Muscle of back (tissue), 11 donors: ENCODE measurements around the gene ATP5MG. TPM values are rescaled to one million over a fixed set of nuclear protein-coding genes. Genes with fewer than 3 reads are reported as not detected.
A peak's percentile ranks its signal among the peaks of the same experiment; 100 is the strongest.

Experiments
- DNase-seq, 3 donors: peaks; one replicate each; pipeline versions ENCODE4 v3.0.0 to v3.0.0-alpha.2; 2013
- polyA plus RNA-seq, 10 donors: library from polyadenylated mRNA; unstranded; fragments of 120-200 nt; gene quantifications; one replicate each; pipeline ENCODE4 v1.2.1, GENCODE V29; 2013; ENCODE audit not compliant: insufficient read length in 10 of 10

The ATP5MG gene
- polyA plus RNA-seq, 10 donors = 318 to 455 (median 363) TPM

- DNase-seq = peak; percentile 75 to 93 (median 83)
Measured at GRCh38 chr11:118438314-118438931, 37.0 kb downstream of the ATP5MG start.

GRCh38 chr11:118439646-118440045 lies 38.2 kb downstream of the ATP5MG start:
- DNase-seq = no peak

GRCh38 chr11:118441770-118442275 lies 40.4 kb downstream of the ATP5MG start:
- DNase-seq = no peak

- no peak for DNase-seq
Measured at GRCh38 chr11:118442301-118442700, 40.9 kb downstream of the ATP5MG start.

GRCh38 chr11:118442908-118443589 lies 41.6 kb downstream of the ATP5MG start:
- DNase-seq = no peak

GRCh38 chr11:118443590-118444218 lies 42.3 kb downstream of the ATP5MG start:
- DNase-seq = no peak

- DNase-seq = no peak
Measured at GRCh38 chr11:118447423-118447822, 46.0 kb downstream of the ATP5MG start.

- no peak for DNase-seq
Measured at GRCh38 chr11:118448294-118448693, 46.9 kb downstream of the ATP5MG start.

GRCh38 chr11:118449316-118449918 lies 48.0 kb downstream of the ATP5MG start:
- no peak for DNase-seq

- DNase-seq = no peak
Measured at GRCh38 chr11:118450451-118450850, 49.0 kb downstream of the ATP5MG start.

Other genes with a start within 250 kb of the ATP5MG start
- 1 to 10 TPM; 2.2 to 6.1 (median 3.4) TPM for gene SCN4B, start 248.8 kb upstream of the ATP5MG start, polyA plus RNA-seq
- gene SCN2B, start 225.0 kb upstream of the ATP5MG start, polyA plus RNA-seq = 1 to 10 TPM; 2.5 to 7.0 (median 5.0) TPM
- 1 to 10 TPM; 1.4 to 6.4 (median 3.0) TPM for gene JAML, start 176.6 kb upstream of the ATP5MG start, polyA plus RNA-seq
- 1 to 10 TPM in 3 of 10 donors, under 1 TPM in 7; 0.42 to 1.3 (median 0.72) TPM for gene MPZL3, start 149.2 kb upstream of the ATP5MG start, polyA plus RNA-seq
- gene MPZL2, start 137.3 kb upstream of the ATP5MG start, polyA plus RNA-seq = 1 to 10 TPM in 8 of 10 donors, under 1 TPM in 2; 0.71 to 9.6 (median 1.6) TPM
- gene CD3E, start 96.9 kb upstream of the ATP5MG start, polyA plus RNA-seq = 10 to 100 TPM in 1 of 10 donors, 1 to 10 TPM in 1, under 1 TPM in 8; 0.20 to 26.8 (median 0.59) TPM
- 10 to 100 TPM in 1 of 10 donors, 1 to 10 TPM in 1, under 1 TPM in 2, not detected in 6; 0.29 to 16.5 (median 1.5) TPM for gene CD3D, start 58.9 kb upstream of the ATP5MG start, polyA plus RNA-seq
- gene CD3G, start 57.3 kb upstream of the ATP5MG start, polyA plus RNA-seq = 1 to 10 TPM in 2 of 10 donors, under 1 TPM in 7, not detected in 1; 0.14 to 5.4 (median 0.31) TPM
- 10 to 100 TPM; 16.4 to 28.0 (median 23.8) TPM for gene UBE4A, start 42.0 kb upstream of the ATP5MG start, polyA plus RNA-seq
- 10 to 100 TPM; 22.6 to 34.0 (median 28.4) TPM for gene KMT2A, start 34.9 kb downstream of the ATP5MG start, polyA plus RNA-seq
- gene TTC36, start 125.9 kb downstream of the ATP5MG start, polyA plus RNA-seq = 1 to 10 TPM in 9 of 10 donors, under 1 TPM in 1; 0.64 to 2.3 (median 1.8) TPM
- gene TMEM25, start 129.6 kb downstream of the ATP5MG start, polyA plus RNA-seq = 10 to 100 TPM; 14.1 to 22.2 (median 16.3) TPM
- 10 to 100 TPM; 17.3 to 25.7 (median 20.6) TPM for gene IFT46, start 164.3 kb downstream of the ATP5MG start, polyA plus RNA-seq
- gene ARCN1, start 170.8 kb downstream of the ATP5MG start, polyA plus RNA-seq = 100 to 1,000 TPM; 128 to 165 (median 147) TPM
- 100 to 1,000 TPM in 1 of 10 donors, 10 to 100 TPM in 9; 73.1 to 113 (median 83.4) TPM for gene PHLDB1, start 206.0 kb downstream of the ATP5MG start, polyA plus RNA-seq